ENCODE data around the gene IGSF22. TPM values are rescaled to one million over a fixed set of nuclear protein-coding genes. Genes with fewer than 3 reads are reported as not detected.
"Not testable (repeated sequence)": the region's sequence is repeated elsewhere in the genome, so short reads cannot be mapped to it uniquely, and the experiment has no call there.

The IGSF22 gene
- total RNA-seq, 1 donor from 2014 or later, result 0.06 TPM

GRCh38 chr11:18677560-18677959 is 48.4 kb downstream of the IGSF22 start:
- DNase-seq (ENCODE audit: low read depth), result no peak
- no peak for TF ChIP-seq CTCF (conservative IDR thresholded peaks at IDR 0.05; ENCODE audit: low read depth, low read length)
- H3K4me3 ChIP-seq (ENCODE audit: low read depth, low read length), result no peak overlapping the region

GRCh38 chr11:18676803-18677202 is 49.2 kb downstream of the IGSF22 start:
- DNase-seq (ENCODE audit: low read depth), result no peak
- H3K4me3 ChIP-seq (ENCODE audit: low read depth, low read length), result no peak overlapping the region
- no peak for TF ChIP-seq CTCF (conservative IDR thresholded peaks at IDR 0.05; ENCODE audit: low read depth, low read length)

GRCh38 chr11:18672209-18672608 is 53.8 kb downstream of the IGSF22 start:
- H3K4me3 ChIP-seq (ENCODE audit: low read depth, low read length); DNase-seq (ENCODE audit: low read depth): not testable (repeated sequence)

GRCh38 chr11:18671246-18671645 is 54.7 kb downstream of the IGSF22 start:
- no peak for TF ChIP-seq CTCF (conservative IDR thresholded peaks at IDR 0.05; ENCODE audit: low read depth, low read length)

DNA sequence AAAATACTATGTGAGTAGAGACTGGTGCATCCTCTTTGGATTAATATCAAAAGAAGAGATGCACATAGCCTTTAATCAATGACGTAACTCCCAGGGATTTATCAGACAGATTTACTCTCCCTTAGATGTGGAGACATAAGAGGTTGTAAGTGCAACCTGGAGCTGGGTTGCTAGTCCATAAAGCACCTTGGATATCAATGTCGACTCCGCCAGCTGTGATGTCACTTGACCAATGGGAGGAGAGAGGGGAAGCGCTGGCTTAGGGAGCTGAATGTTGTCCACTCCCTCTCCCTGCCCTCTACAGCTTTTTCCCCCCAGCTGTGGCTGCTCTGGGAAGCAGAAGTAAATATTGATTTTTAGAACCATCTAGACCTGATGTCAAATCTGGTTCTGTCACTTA is 56.3 kb downstream of the IGSF22 start:
- H3K4me3 ChIP-seq (ENCODE audit: low read depth, low read length), result no peak overlapping the region

More at GRCh38 chr11:18671246-18671645, 54.7 kb downstream of the IGSF22 start:
- no peak for DNase-seq (ENCODE audit: low read depth)
- no peak overlapping the region for H3K4me3 ChIP-seq (ENCODE audit: low read depth, low read length)

DNA sequence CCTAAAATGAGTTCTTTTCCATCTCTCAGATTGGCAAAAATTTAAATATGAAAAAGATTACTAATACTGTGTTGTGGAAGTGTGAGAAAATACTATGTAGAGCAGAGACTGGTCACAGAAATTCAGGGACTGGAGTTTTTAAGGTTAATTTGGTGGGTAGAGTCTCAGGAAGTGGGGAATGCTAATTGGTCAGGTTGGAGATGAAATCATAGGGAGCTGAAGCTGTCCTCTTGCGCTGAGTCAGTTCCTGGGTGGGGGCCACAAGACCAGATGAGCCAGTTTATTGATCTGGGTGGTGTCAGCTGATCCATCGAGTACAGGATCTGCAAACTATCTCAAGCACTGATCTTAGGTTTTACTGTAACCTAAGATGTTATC is 56.8 kb downstream of the IGSF22 start:
- TF ChIP-seq CTCF (conservative IDR thresholded peaks at IDR 0.05; ENCODE audit: low read depth, low read length), result no peak
- no peak for DNase-seq (ENCODE audit: low read depth)

More for the DNA sequence above, 56.3 kb downstream of the IGSF22 start:
- no peak for TF ChIP-seq CTCF (conservative IDR thresholded peaks at IDR 0.05; ENCODE audit: low read depth, low read length)
- DNase-seq (ENCODE audit: low read depth), result no peak

GRCh38 chr11:18668131-18668530 is 57.9 kb downstream of the IGSF22 start:
- no peak overlapping the region for H3K4me3 ChIP-seq (ENCODE audit: low read depth, low read length)
- DNase-seq (ENCODE audit: low read depth), result no peak
- TF ChIP-seq CTCF (conservative IDR thresholded peaks at IDR 0.05; ENCODE audit: low read depth, low read length), result no peak

More for the DNA sequence above, 56.8 kb downstream of the IGSF22 start:
- no peak overlapping the region for H3K4me3 ChIP-seq (ENCODE audit: low read depth, low read length)

DNA sequence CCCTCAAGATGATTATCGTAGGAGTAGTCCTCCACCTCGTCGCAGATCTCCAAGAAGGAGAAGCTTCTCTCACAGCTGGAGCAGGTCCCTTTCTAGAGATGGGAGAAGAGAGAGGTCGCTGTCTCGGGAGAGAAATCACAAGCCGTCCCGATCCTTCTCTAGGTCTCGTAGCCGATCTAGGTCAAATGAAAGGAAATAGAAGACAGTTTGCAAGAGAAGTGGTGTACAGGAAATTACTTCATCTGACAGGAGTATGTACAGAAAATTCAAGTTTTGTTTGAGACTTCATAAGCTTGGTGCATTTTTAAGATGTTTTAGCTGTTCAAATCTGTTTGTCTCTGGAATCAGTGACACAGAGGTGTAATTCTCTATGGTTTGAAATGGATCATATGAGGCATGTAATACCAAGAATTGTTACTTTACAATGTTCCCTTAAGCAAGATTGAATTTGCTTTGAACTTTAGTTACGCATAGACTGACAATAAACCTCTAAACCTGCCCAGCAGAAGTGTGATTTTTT is 60.6 kb downstream of the IGSF22 start:
- not testable (repeated sequence) for DNase-seq (ENCODE audit: low read depth); H3K4me3 ChIP-seq (ENCODE audit: low read depth, low read length)

All from epithelial cell of proximal tubule (primary cell).